HL-60 (cell line): ENCODE results near the gene NEDD4L.

Experiments
- DNase-seq, 2 experiments: peaks; one replicate each; pipeline ENCODE4 v3.0.0-alpha.2; 2010 to 2020; ENCODE audit warnings: low read depth in 1 of 2, low spot score in 1 of 2
- H3K27ac ChIP-seq: fragments of 250-450 bp; sonication (Bioruptor Pico); replicated peaks from 2 replicates; pipeline ENCODE4 v1.5.1; 2020; ENCODE audit warnings: mild to moderate bottlenecking, moderate library complexity
- H3K27me3 ChIP-seq: fragments of 250-450 bp; sonication (Bioruptor Pico); 2 replicates; pipeline ENCODE4 v1.5.1; 2021; ENCODE audit warnings: mild to moderate bottlenecking, moderate library complexity; ENCODE audit not compliant: insufficient read depth, poor library complexity, severe bottlenecking
- H3K4me3 ChIP-seq: replicated peaks from 2 replicates; pipeline ENCODE4 v1.5.1; 2011; ENCODE audit warnings: mild to moderate bottlenecking, control low read depth, low read length; ENCODE audit not compliant: insufficient read depth
- GABPA ChIP-seq: IDR thresholded peaks from 2 replicates; pipeline ENCODE4 v1.6.1; 2012; ENCODE audit warnings: low read depth
- POLR2AphosphoS5 ChIP-seq: IDR thresholded peaks from 2 replicates; pipeline ENCODE4 v1.6.1; 2012; ENCODE audit warnings: low read depth
- SPI1 ChIP-seq: IDR thresholded peaks from 2 replicates; pipeline ENCODE4 v1.6.1; 2012; ENCODE audit warnings: low read depth, mild to moderate bottlenecking, borderline replicate concordance
- TF ChIP-seq, protein P1 (sequence below): IDR thresholded peaks from 2 replicates; pipeline ENCODE4 v1.6.1; 2012; ENCODE audit warnings: low read depth; ENCODE audit not compliant: insufficient replicate concordance
- TF ChIP-seq, protein P2 (sequence below): IDR thresholded peaks from one replicate; pipeline ENCODE4 v1.5.1; 2011; ENCODE audit warnings: low read length, control low read depth, inconsistent platforms; ENCODE audit not compliant: insufficient read depth

The NEDD4L gene

DNA sequence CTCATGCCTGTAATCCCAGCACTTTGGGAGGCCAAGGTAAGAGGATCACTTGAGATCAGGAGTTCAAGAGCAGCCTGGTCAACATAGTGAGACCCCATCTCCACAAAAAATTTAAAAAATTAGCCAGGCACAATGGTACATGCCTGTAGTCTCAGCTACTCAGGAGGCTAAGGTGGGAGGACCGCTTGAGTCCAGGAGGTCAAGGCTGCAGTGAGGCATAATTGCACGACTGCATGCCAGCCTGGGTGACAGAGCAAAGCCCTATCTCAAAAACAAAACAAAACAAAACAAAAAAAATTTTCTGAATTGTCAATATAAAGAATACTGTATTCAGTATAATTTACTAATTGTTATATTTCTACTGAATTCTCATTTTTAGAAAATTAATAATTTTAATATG lies 20.9 kb upstream of the NEDD4L start:
- H3K4me3 ChIP-seq = no peak overlapping the region
- no peak for DNase-seq
- TF ChIP-seq, protein P1, sequence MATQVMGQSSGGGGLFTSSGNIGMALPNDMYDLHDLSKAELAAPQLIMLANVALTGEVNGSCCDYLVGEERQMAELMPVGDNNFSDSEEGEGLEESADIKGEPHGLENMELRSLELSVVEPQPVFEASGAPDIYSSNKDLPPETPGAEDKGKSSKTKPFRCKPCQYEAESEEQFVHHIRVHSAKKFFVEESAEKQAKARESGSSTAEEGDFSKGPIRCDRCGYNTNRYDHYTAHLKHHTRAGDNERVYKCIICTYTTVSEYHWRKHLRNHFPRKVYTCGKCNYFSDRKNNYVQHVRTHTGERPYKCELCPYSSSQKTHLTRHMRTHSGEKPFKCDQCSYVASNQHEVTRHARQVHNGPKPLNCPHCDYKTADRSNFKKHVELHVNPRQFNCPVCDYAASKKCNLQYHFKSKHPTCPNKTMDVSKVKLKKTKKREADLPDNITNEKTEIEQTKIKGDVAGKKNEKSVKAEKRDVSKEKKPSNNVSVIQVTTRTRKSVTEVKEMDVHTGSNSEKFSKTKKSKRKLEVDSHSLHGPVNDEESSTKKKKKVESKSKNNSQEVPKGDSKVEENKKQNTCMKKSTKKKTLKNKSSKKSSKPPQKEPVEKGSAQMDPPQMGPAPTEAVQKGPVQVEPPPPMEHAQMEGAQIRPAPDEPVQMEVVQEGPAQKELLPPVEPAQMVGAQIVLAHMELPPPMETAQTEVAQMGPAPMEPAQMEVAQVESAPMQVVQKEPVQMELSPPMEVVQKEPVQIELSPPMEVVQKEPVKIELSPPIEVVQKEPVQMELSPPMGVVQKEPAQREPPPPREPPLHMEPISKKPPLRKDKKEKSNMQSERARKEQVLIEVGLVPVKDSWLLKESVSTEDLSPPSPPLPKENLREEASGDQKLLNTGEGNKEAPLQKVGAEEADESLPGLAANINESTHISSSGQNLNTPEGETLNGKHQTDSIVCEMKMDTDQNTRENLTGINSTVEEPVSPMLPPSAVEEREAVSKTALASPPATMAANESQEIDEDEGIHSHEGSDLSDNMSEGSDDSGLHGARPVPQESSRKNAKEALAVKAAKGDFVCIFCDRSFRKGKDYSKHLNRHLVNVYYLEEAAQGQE = no peak
- TF ChIP-seq, protein P2, sequence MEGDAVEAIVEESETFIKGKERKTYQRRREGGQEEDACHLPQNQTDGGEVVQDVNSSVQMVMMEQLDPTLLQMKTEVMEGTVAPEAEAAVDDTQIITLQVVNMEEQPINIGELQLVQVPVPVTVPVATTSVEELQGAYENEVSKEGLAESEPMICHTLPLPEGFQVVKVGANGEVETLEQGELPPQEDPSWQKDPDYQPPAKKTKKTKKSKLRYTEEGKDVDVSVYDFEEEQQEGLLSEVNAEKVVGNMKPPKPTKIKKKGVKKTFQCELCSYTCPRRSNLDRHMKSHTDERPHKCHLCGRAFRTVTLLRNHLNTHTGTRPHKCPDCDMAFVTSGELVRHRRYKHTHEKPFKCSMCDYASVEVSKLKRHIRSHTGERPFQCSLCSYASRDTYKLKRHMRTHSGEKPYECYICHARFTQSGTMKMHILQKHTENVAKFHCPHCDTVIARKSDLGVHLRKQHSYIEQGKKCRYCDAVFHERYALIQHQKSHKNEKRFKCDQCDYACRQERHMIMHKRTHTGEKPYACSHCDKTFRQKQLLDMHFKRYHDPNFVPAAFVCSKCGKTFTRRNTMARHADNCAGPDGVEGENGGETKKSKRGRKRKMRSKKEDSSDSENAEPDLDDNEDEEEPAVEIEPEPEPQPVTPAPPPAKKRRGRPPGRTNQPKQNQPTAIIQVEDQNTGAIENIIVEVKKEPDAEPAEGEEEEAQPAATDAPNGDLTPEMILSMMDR = no peak
- TF ChIP-seq POLR2AphosphoS5 = no peak
- TF ChIP-seq SPI1 = no peak
- TF ChIP-seq GABPA = no peak
- no peak overlapping the region for H3K27ac ChIP-seq
- peaks cover 4% of the 10 kb centered on the region for H3K27me3 ChIP-seq

DNA sequence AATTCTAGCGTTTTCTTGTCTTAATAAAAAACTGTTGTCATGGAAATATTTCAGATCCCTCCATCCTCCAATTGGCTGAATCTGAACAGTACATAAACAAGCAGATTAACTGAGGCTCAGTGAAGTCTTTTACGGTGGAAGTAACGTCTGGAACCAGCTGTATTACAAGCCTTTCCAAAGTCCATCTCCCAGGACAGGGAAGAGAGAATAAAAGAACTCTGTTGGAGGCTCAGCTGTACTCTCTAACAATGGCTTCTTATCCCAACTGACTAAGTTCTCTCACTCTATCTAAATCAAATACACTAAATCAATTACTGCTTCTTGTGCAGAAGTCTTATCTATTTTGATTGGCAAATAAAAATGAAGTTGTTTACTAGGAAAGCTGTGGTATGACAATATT lies 19.9 kb upstream of the NEDD4L start:
- DNase-seq = no peak
- peaks cover 4% of the 10 kb centered on the region for H3K27me3 ChIP-seq
- H3K4me3 ChIP-seq = no peak overlapping the region
- H3K27ac ChIP-seq = no peak overlapping the region
- TF ChIP-seq GABPA (no peak), SPI1 (no peak)

DNA sequence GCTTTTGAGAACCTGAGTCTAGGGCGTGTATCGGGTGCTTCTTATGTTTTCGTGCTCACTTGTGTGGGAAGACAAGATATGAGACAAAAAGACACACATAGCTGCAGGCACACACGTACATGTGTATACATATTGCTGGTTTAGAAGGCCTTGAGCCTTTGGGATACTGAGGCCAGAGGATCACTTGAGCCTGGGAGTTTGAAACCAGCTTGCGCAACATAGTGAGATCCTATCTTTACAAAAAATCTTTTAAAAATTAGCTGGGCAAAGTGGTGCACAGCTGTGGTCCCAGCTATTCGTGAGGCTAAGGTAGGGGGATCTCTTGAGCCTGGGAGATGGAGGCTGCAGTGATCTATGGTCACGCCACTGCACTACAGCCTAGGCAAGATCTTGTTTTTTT lies 18.8 kb upstream of the NEDD4L start:
- Histone ChIP-seq H3K4me3 (no peak overlapping the region), H3K27me3 (peaks cover 8% of the 10 kb centered on the region), H3K27ac (no peak overlapping the region)
- no peak for DNase-seq
- TF ChIP-seq POLR2AphosphoS5 (no peak), GABPA (no peak), SPI1 (no peak)
- TF ChIP-seq, protein P2 = no peak
- TF ChIP-seq, protein P1 = no peak

DNA sequence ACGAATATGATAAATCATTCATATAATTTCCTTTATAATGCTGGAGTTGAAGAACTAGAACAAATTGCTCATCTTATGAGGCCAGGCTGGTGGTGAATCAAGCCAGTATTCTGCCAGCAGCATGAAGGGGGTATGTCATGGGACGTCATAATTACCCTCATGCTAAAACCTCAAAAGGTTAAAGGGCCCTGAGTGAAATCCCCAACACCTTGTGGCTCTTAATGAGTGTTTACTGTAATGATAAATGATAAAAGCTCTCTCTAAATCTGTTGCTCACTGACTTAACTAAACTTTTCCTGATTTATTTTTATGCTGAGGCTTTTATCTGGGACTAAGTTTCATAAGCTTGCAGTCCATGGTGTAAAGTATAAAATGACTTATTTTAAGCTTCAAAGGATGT lies 18.3 kb upstream of the NEDD4L start:
- no peak overlapping the region for H3K4me3 ChIP-seq
- peaks cover 8% of the 10 kb centered on the region for H3K27me3 ChIP-seq
- no peak for DNase-seq
- H3K27ac ChIP-seq = no peak overlapping the region
- TF ChIP-seq GABPA (no peak), SPI1 (no peak), POLR2AphosphoS5 (no peak)
- TF ChIP-seq, protein P2 = no peak
- TF ChIP-seq, protein P1 = no peak
